ENCODE measurements around the gene GPR156. TPM values are rescaled to one million over a fixed set of nuclear protein-coding genes. Genes with fewer than 3 reads are reported as not detected.
A peak's percentile ranks its signal among the peaks of the same experiment; 100 is the strongest.

The GPR156 gene
- polyA plus RNA-seq, 1 donor (not counting 4 experiments of a cell fraction or from before 2014, with no cell fraction given), result 0.17 TPM

DNA sequence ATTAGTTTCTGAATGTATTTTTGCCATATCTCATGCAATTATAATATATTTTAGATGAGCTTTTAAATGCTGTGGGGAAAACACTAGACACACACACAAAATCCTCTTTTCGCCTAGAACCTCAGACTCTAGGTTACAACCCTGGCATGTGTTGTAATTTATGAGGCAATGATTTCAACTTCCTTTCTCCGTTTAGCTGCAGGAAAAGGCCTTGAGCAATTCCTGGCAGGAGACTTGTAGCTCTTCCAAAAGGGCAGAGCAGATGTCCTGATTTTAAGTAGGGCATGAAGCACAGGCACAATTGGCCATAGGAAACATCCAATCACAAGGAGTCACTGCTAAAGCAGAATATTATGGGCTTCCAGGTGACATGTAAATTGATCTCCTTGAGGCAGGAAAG lies 82.0 kb downstream of the GPR156 start:
- Histone ChIP-seq H4K20me1 (ENCODE audit: control insufficient read depth, extremely low read depth, insufficient read depth, low read length) (no peaks in the 10 kb centered on the region), H3K27ac (ENCODE audit: control insufficient read depth, insufficient read depth, low read length) (no peak overlapping the region), H3K9ac (ENCODE audit: control insufficient read depth, extremely low read depth, insufficient read depth, low read length) (no peak overlapping the region), H3K36me3 (ENCODE audit: control insufficient read depth in 2 of 2, extremely low read depth in 1 of 2, insufficient read depth in 2 of 2, low read length in 2 of 2) (no peaks in the 10 kb centered on the region), H3K4me2 (ENCODE audit: control insufficient read depth, extremely low read depth, insufficient read depth, low read depth, low read length) (no peak overlapping the region), H3K4me1 (ENCODE audit: control insufficient read depth, extremely low read depth, insufficient read depth, low read length) (peaks cover 4% of the 10 kb centered on the region), H2AFZ (ENCODE audit: control insufficient read depth, low read length) (no peak overlapping the region), H3K9me1 (ENCODE audit: control insufficient read depth, extremely low read depth, insufficient read depth, low read length) (no peaks in the 10 kb centered on the region), H3K4me3 (ENCODE audit: control insufficient read depth in 2 of 3, extremely low read depth in 1 of 3, insufficient read depth in 2 of 3, low read depth in 1 of 3, low read length in 3 of 3) (no peak overlapping the region), H3K79me2 (ENCODE audit: control insufficient read depth, insufficient read depth, low read length) (no peaks in the 10 kb centered on the region), H3K27me3 (ENCODE audit: control insufficient read depth, extremely low read depth, insufficient read depth, low read length) (no peaks in the 10 kb centered on the region), H3K9me3 (ENCODE audit: control insufficient read depth, low read depth, low read length) (no peaks in the 10 kb centered on the region)
- FAIRE-seq, result peak; percentile 23
- DNase-seq (ENCODE audit: low read depth, low spot score), result no peak
- TF ChIP-seq, protein P1, sequence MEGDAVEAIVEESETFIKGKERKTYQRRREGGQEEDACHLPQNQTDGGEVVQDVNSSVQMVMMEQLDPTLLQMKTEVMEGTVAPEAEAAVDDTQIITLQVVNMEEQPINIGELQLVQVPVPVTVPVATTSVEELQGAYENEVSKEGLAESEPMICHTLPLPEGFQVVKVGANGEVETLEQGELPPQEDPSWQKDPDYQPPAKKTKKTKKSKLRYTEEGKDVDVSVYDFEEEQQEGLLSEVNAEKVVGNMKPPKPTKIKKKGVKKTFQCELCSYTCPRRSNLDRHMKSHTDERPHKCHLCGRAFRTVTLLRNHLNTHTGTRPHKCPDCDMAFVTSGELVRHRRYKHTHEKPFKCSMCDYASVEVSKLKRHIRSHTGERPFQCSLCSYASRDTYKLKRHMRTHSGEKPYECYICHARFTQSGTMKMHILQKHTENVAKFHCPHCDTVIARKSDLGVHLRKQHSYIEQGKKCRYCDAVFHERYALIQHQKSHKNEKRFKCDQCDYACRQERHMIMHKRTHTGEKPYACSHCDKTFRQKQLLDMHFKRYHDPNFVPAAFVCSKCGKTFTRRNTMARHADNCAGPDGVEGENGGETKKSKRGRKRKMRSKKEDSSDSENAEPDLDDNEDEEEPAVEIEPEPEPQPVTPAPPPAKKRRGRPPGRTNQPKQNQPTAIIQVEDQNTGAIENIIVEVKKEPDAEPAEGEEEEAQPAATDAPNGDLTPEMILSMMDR (optimal IDR thresholded peaks at IDR 0.05 in 1 of 3, IDR thresholded peaks at IDR 0.05 in 1 of 3, conservative IDR thresholded peaks at IDR 0.05 in 1 of 3; ENCODE audit: extremely low read depth in 1 of 3, insufficient read depth in 2 of 3, low read length in 3 of 3), result no peak
- no peak for TF ChIP-seq EZH2 (IDR thresholded peaks at IDR 0.05; ENCODE audit: low read length)
- dilution Hi-C loops (cut with MboI; ENCODE audit: extremely low pct_ligation_motif_present, low sequenced_read_pairs), result no loop called here

DNA sequence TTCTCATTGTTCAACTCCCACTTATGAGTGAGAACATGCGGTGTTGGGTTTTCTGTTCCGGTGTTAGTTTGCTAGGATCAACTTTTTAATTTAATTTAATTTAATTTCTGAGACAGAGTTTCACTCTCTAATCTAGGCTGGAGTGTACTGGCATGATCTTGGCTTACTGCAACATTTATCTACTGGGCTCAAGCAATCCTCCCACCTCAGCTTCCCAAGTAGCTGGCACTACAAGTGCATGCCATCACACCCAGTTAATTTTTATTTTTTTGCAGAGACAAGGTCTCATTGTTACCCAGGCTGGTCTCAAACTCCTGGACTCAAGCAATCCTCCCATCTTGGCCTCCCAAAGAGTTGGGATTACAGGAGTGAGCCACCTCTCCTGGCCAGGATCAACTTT lies 82.7 kb downstream of the GPR156 start:
- TF ChIP-seq, protein P1 (optimal IDR thresholded peaks at IDR 0.05 in 1 of 3, IDR thresholded peaks at IDR 0.05 in 1 of 3, conservative IDR thresholded peaks at IDR 0.05 in 1 of 3; ENCODE audit: extremely low read depth in 1 of 3, insufficient read depth in 2 of 3, low read length in 3 of 3), result no peak
- no peak for TF ChIP-seq EZH2 (IDR thresholded peaks at IDR 0.05; ENCODE audit: low read length)
- Histone ChIP-seq H3K9me3 (ENCODE audit: control insufficient read depth, low read depth, low read length) (no peaks in the 10 kb centered on the region), H3K36me3 (ENCODE audit: control insufficient read depth in 2 of 2, extremely low read depth in 1 of 2, insufficient read depth in 2 of 2, low read length in 2 of 2) (no peaks in the 10 kb centered on the region), H3K27me3 (ENCODE audit: control insufficient read depth, extremely low read depth, insufficient read depth, low read length) (no peaks in the 10 kb centered on the region), H3K9me1 (ENCODE audit: control insufficient read depth, extremely low read depth, insufficient read depth, low read length) (no peaks in the 10 kb centered on the region), H2AFZ (ENCODE audit: control insufficient read depth, low read length) (no peak overlapping the region), H4K20me1 (ENCODE audit: control insufficient read depth, extremely low read depth, insufficient read depth, low read length) (no peaks in the 10 kb centered on the region), H3K79me2 (ENCODE audit: control insufficient read depth, insufficient read depth, low read length) (no peaks in the 10 kb centered on the region), H3K4me3 (ENCODE audit: control insufficient read depth in 2 of 3, extremely low read depth in 1 of 3, insufficient read depth in 2 of 3, low read depth in 1 of 3, low read length in 3 of 3) (no peak overlapping the region), H3K27ac (ENCODE audit: control insufficient read depth, insufficient read depth, low read length) (no peak overlapping the region), H3K4me2 (ENCODE audit: control insufficient read depth, extremely low read depth, insufficient read depth, low read depth, low read length) (no peak overlapping the region), H3K9ac (ENCODE audit: control insufficient read depth, extremely low read depth, insufficient read depth, low read length) (no peak overlapping the region), H3K4me1 (ENCODE audit: control insufficient read depth, extremely low read depth, insufficient read depth, low read length) (peaks cover 4% of the 10 kb centered on the region)
- no peak for DNase-seq (ENCODE audit: low read depth, low spot score)
- dilution Hi-C loops (cut with MboI; ENCODE audit: extremely low pct_ligation_motif_present, low sequenced_read_pairs), result no loop called here
- no peak for FAIRE-seq

All from keratinocyte (primary cell).